Caco-2 (cell line): ENCODE measurements around the gene SDF2L1. TPM values are rescaled to one million over a fixed set of nuclear protein-coding genes. Genes with fewer than 3 reads are reported as not detected.

Experiments used
- BruUV-seq: library from RNA; stranded (reverse); fragments of 400-500 nt; replicated peaks from 2 replicates; lab custom pipeline; 2021; lab: Mats Ljungman, UMichigan
- CTCF ChIA-PET: fragments of 300-600 bp; sonication (Branson Sonifier 250); formaldehyde crosslinking; loops from one replicate; lab custom pipeline; 2022; ENCODE audit warnings: antibody characterized with exemption; lab: Charles Lee
- POLR2A ChIA-PET: fragments of 300-600 bp; sonication (Branson Sonifier 250); formaldehyde crosslinking; loops from one replicate; lab custom pipeline; 2022; ENCODE audit warnings: antibody characterized with exemption; lab: Charles Lee
- DNase-seq, 2 experiments: peaks; one replicate each; pipeline versions ENCODE4 v3.0.0 to v3.0.0-alpha.2; 2020 to 2022
- H3K27me3 ChIP-seq: replicated peaks from 2 replicates; pipeline ENCODE4 v1.6.0; 2011; ENCODE audit warnings: low read length; ENCODE audit not compliant: control insufficient read depth, insufficient read depth
- H3K36me3 ChIP-seq: 2 replicates; pipeline ENCODE4 v1.5.1; 2011; ENCODE audit warnings: low read length; ENCODE audit not compliant: control insufficient read depth, insufficient read depth
- H3K4me1 ChIP-seq: fragments of 250-450 bp; sonication (Bioruptor Pico); 2 replicates; pipeline ENCODE4 v1.5.1; 2020; ENCODE audit warnings: mild to moderate bottlenecking
- H3K4me3 ChIP-seq: 2 replicates; pipeline ENCODE4 v1.5.1; 2011; ENCODE audit warnings: low read depth, mild to moderate bottlenecking, control low read depth, low read length
- H3K9me3 ChIP-seq: fragments of 250-450 bp; sonication (Bioruptor Pico); 2 replicates; pipeline ENCODE4 v1.5.1; 2020; ENCODE audit warnings: mild to moderate bottlenecking, moderate library complexity
- H3K27ac Mint-ChIP-seq: one replicate; pipeline ENCODE4 v1.8.0; 2022; ENCODE audit warnings: mixed read lengths; ENCODE audit not compliant: unreplicated experiment
- H3K27me3 Mint-ChIP-seq: one replicate; pipeline ENCODE4 v1.8.0; 2022; ENCODE audit warnings: mixed read lengths; ENCODE audit not compliant: insufficient read depth, unreplicated experiment
- H3K36me3 Mint-ChIP-seq: one replicate; pipeline ENCODE4 v1.8.0; 2022; ENCODE audit warnings: mild to moderate bottlenecking, mixed read lengths; ENCODE audit not compliant: insufficient read depth, unreplicated experiment
- H3K4me1 Mint-ChIP-seq: one replicate; pipeline ENCODE4 v1.8.0; 2022; ENCODE audit warnings: low read depth, mixed read lengths; ENCODE audit not compliant: unreplicated experiment
- H3K4me3 Mint-ChIP-seq: one replicate; pipeline ENCODE4 v1.8.0; 2022; ENCODE audit warnings: mild to moderate bottlenecking, moderate library complexity, mixed read lengths; ENCODE audit not compliant: unreplicated experiment
- H3K9me3 Mint-ChIP-seq: one replicate; pipeline ENCODE4 v1.8.0; 2022; ENCODE audit warnings: mixed read lengths; ENCODE audit not compliant: unreplicated experiment
- intact Hi-C: fragments of 100-400 bp; cut with micrococcal nuclease; formaldehyde crosslinking; loops from one replicate; pipeline ENCODE4 v1.10.0; 2022; ENCODE audit not compliant: unreplicated experiment
- total RNA-seq: library from RNA; stranded (reverse); gene quantifications from 2 replicates; pipeline ENCODE4 v1.2.3, GENCODE V29; 2022
- TF ChIP-seq, protein P1 (sequence below), 2 experiments: fragments of 200-600 bp in 1 of 2; IDR thresholded peaks; 1 replicate in 1 of 2; 2 replicates in 1 of 2; pipeline versions ENCODE4 v1.5.1 to v1.8.0; 2011 to 2022; ENCODE audit warnings: antibody characterized with exemption in 1 of 2, control low read depth in 1 of 2, inconsistent platforms in 1 of 2, low read depth in 1 of 2, low read length in 1 of 2, mild to moderate bottlenecking in 1 of 2, moderate library complexity in 1 of 2; ENCODE audit not compliant: insufficient read depth in 1 of 2, severe bottlenecking in 1 of 2, unreplicated experiment in 1 of 2

The SDF2L1 gene
- total RNA-seq, 1 experiment from 2014 or later, result 48.5 TPM

- no peaks in the 10 kb centered on the region for H3K27me3 Mint-ChIP-seq
- ChIA-PET POLR2A (interaction anchor here (0.6 to 4.4 kb wide), 10 partner anchors 10 to 56 kb away, joined by 3 to 81 read pairs (median 4); partner anchors contain the start of genes PPIL2 and SDF2L1), CTCF (interaction anchor here (0.6 to 6.9 kb wide), 11 partner anchors 9 to 56 kb away, joined by 3 to 179 read pairs (median 5); partner anchors contain the start of gene SDF2L1)
- no TSS peak for BruUV-seq
- H3K4me3 ChIP-seq, result peak overlapping the region; percentile 67
- H3K27ac Mint-ChIP-seq, result peak overlapping the region; percentile 84
- DNase-seq, result peak in 1 of 2 experiments; percentile 55
- peaks cover 59% of the 10 kb centered on the region for H3K36me3 Mint-ChIP-seq
- peak overlapping the region; percentile 79 for H3K4me3 Mint-ChIP-seq
- no peaks in the 10 kb centered on the region for H3K4me1 Mint-ChIP-seq
- H3K36me3 ChIP-seq, result peaks cover 4% of the 10 kb centered on the region; the same call in 1 of the 2 replicates
- no peaks in the 10 kb centered on the region for H3K27me3 ChIP-seq
- H3K4me1 ChIP-seq, result peaks cover 5% of the 10 kb centered on the region; the same call in 1 of the 2 replicates
- intact Hi-C loops, result no loop called here
- H3K9me3 ChIP-seq, result no peaks in the 10 kb centered on the region
- no peaks in the 10 kb centered on the region for H3K9me3 Mint-ChIP-seq
- TF ChIP-seq, protein P1, sequence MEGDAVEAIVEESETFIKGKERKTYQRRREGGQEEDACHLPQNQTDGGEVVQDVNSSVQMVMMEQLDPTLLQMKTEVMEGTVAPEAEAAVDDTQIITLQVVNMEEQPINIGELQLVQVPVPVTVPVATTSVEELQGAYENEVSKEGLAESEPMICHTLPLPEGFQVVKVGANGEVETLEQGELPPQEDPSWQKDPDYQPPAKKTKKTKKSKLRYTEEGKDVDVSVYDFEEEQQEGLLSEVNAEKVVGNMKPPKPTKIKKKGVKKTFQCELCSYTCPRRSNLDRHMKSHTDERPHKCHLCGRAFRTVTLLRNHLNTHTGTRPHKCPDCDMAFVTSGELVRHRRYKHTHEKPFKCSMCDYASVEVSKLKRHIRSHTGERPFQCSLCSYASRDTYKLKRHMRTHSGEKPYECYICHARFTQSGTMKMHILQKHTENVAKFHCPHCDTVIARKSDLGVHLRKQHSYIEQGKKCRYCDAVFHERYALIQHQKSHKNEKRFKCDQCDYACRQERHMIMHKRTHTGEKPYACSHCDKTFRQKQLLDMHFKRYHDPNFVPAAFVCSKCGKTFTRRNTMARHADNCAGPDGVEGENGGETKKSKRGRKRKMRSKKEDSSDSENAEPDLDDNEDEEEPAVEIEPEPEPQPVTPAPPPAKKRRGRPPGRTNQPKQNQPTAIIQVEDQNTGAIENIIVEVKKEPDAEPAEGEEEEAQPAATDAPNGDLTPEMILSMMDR (IDR thresholded peaks at IDR 0.05; ENCODE audit: insufficient read depth in 1 of 2, low read depth in 1 of 2, low read length in 1 of 2, severe bottlenecking in 1 of 2, unreplicated experiment in 1 of 2), result no peak
These were observed 13.5 kb upstream of the SDF2L1 start for GRCh38 chr22:21628386-21629254.

DNA sequence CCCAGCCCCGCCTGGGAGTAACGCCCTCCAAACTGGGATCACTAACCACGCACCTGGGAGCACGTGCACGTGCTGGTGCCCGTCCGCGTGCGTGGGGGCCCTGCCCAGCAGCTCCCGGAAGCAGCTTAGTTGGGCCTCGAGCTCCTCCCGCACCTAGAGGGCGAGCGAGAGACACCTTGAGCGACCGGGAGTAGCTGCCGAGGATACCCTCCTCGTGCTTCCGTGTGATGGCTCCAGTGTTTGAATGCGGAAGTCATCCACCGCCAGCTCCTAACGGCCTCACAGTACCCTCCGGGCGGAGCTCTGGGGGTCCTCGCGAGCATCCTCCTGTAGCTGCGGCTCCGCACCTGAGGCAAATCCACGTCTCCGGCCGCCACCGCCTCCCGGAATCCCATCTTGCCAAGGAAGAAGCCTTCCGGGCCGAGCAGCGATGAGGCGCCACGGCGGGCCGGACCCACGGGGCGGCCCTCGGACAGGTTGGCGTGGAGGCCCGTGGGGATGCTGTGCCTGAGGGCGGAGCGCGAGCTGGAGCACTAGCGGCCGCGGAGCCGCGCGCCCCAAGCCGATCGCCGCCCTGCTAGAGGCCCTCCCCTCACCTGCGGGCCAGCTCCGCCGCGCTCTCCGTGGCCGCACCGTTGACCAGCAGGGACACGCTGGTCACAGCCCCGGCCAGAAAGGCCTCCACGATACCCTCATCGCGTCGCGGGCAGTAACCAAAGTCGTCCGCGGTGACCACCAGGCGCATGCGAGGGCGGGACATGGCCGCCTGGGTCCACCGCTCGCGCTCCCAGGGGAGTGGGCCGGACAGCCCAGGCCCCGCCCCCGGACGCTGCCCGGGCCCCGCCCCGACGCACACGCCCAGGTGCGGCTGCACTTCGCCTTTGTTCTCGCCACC, 12.6 kb upstream of the SDF2L1 start, which contains the start of gene YDJC:
YDJC (minus strand) TSS at position 768 of the 895 bp plus-strand sequence; CDS start at position 760, 8 bp downstream.
- no peaks in the 10 kb centered on the region for H3K27me3 Mint-ChIP-seq
- Histone ChIP-seq H3K36me3 (peaks cover 4% of the 10 kb centered on the region; the same call in 1 of the 2 replicates), H3K4me3 (peak within 1 kb of the TSS; percentile 67), H3K27me3 (no peaks in the 10 kb centered on the region), H3K4me1 (peaks cover 5% of the 10 kb centered on the region; the same call in 1 of the 2 replicates), H3K9me3 (no peaks in the 10 kb centered on the region)
- H3K27ac Mint-ChIP-seq, result peak within 1 kb of the TSS; percentile 84
- no peaks in the 10 kb centered on the region for H3K4me1 Mint-ChIP-seq
- TSS peak; percentile 65 for BruUV-seq
- H3K36me3 Mint-ChIP-seq, result peaks cover 51% of the 10 kb centered on the region
- peak; percentile 96 to 97 for DNase-seq
- TF ChIP-seq, protein P1 (IDR thresholded peaks at IDR 0.05; ENCODE audit: insufficient read depth in 1 of 2, low read depth in 1 of 2, low read length in 1 of 2, severe bottlenecking in 1 of 2, unreplicated experiment in 1 of 2), result peak; percentile 49 to 79
- ChIA-PET CTCF (interaction anchor here (0.6 to 6.9 kb wide), 11 partner anchors 9 to 57 kb away, joined by 3 to 179 read pairs (median 5); partner anchors contain the start of gene SDF2L1), POLR2A (interaction anchor here (0.6 to 4.4 kb wide), 10 partner anchors 9 to 57 kb away, joined by 3 to 81 read pairs (median 4); partner anchors contain the start of genes PPIL2 and SDF2L1)
- intact Hi-C loops, result loop anchor here (1.0 kb wide), 1 partner anchor 12 kb away; no protein-coding TSS in a partner anchor
- H3K9me3 Mint-ChIP-seq, result no peaks in the 10 kb centered on the region
- peak within 1 kb of the TSS; percentile 79 for H3K4me3 Mint-ChIP-seq
